SK-N-SH treated with all-trans-retinoic acid at 6 μM for 48 hours (cell line): ENCODE data around the gene KCNIP4.

Experiments used
- ATAC-seq: fragments of 200-7000 bp; cut with Tn5 transposase; 3 replicates; pipeline ENCODE4 v1.9.1; 2020; ENCODE audit warnings: mild to moderate bottlenecking, moderate library complexity
- ESRRG ChIP-seq: fragments of 250-450 bp; sonication (Bioruptor Pico); IDR thresholded peaks from 2 replicates; pipeline ENCODE4 v1.6.1; 2021; ENCODE audit warnings: mild to moderate bottlenecking
- GLIS3 ChIP-seq: fragments of 250-450 bp; sonication (Bioruptor Pico); IDR thresholded peaks from 2 replicates; pipeline ENCODE4 v1.5.0; 2020; ENCODE audit warnings: mild to moderate bottlenecking, moderate library complexity
- POU6F1 ChIP-seq: fragments of 250-450 bp; sonication (Bioruptor Pico); IDR thresholded peaks from 2 replicates; pipeline ENCODE4 v1.8.0; 2021; ENCODE audit warnings: low read depth, mild to moderate bottlenecking, moderate library complexity, borderline replicate concordance
- PPARA ChIP-seq: fragments of 250-450 bp; sonication (Bioruptor Pico); IDR thresholded peaks from 2 replicates; pipeline ENCODE4 v1.5.0; 2020; ENCODE audit warnings: mild to moderate bottlenecking, borderline replicate concordance
- RARB ChIP-seq: fragments of 250-450 bp; sonication (Bioruptor Pico); IDR thresholded peaks from 2 replicates; pipeline ENCODE4 v1.8.0; 2021; ENCODE audit warnings: mild to moderate bottlenecking, moderate library complexity
- TCF4 ChIP-seq: fragments of 250-450 bp; sonication (Bioruptor Pico); IDR thresholded peaks from 2 replicates; pipeline ENCODE4 v1.8.0; 2021; ENCODE audit warnings: mild to moderate bottlenecking, moderate library complexity, borderline replicate concordance
- TOX ChIP-seq: fragments of 250-450 bp; sonication (Bioruptor Pico); IDR thresholded peaks from 2 replicates; pipeline ENCODE4 v1.8.0; 2021; ENCODE audit warnings: mild to moderate bottlenecking, moderate library complexity, borderline replicate concordance
- ZFP3 ChIP-seq: fragments of 250-450 bp; sonication (Bioruptor Pico); IDR thresholded peaks from 2 replicates; pipeline ENCODE4 v1.5.0; 2020; ENCODE audit warnings: mild to moderate bottlenecking, moderate library complexity
- ZFP30 ChIP-seq: fragments of 450-650 bp; formaldehyde crosslinking; IDR thresholded peaks from 2 replicates; pipeline ENCODE4 v1.5.0; 2022; ENCODE audit warnings: mild to moderate bottlenecking, moderate library complexity
- ZNF70 ChIP-seq: fragments of 450-650 bp; formaldehyde crosslinking; IDR thresholded peaks from 2 replicates; pipeline ENCODE4 v1.5.0; 2020; ENCODE audit warnings: mild to moderate bottlenecking, moderate library complexity
- ZNF8 ChIP-seq: fragments of 450-650 bp; formaldehyde crosslinking; IDR thresholded peaks from 2 replicates; pipeline ENCODE4 v1.5.0; 2020; ENCODE audit warnings: mild to moderate bottlenecking, moderate library complexity

KCNIP4 gene

GRCh38 chr4:20679951-20680350 is 1268.6 kb downstream of the KCNIP4 start:
- no peak for ATAC-seq
- TF ChIP-seq TOX (CRISPR knock-in tag) (no peak), RARB (no peak), ZNF70 (CRISPR knock-in tag) (no peak), PPARA (CRISPR knock-in tag) (no peak), POU6F1 (no peak), TCF4 (CRISPR knock-in tag) (no peak), ZFP3 (CRISPR knock-in tag) (no peak), ZNF8 (CRISPR knock-in tag) (no peak), ESRRG (CRISPR knock-in tag) (no peak), GLIS3 (CRISPR knock-in tag) (no peak), ZFP30 (CRISPR knock-in tag) (no peak)
